ENCODE measurements around the gene SLC9A9. TPM values are rescaled to one million over a fixed set of nuclear protein-coding genes. Genes with fewer than 3 reads are reported as not detected.

SLC9A9 gene
- total RNA-seq, 1 donor from 2014 or later = 3.5 TPM

- no peak for DNase-seq (ENCODE audit: extremely low spot score, unreplicated experiment)
- Mint-ChIP-seq H3K4me1 (ENCODE audit: unreplicated experiment) (peaks cover 23% of the 10 kb centered on the region), H3K9me3 (ENCODE audit: unreplicated experiment) (no peaks in the 10 kb centered on the region), H3K27me3 (ENCODE audit: unreplicated experiment) (no peaks in the 10 kb centered on the region), H3K27ac (ENCODE audit: unreplicated experiment) (no peak overlapping the region), H3K4me3 (ENCODE audit: unreplicated experiment) (no peak overlapping the region), H3K36me3 (ENCODE audit: unreplicated experiment) (no peaks in the 10 kb centered on the region)
- TF ChIP-seq CTCF (IDR thresholded peaks at IDR 0.05) = no peak
These were observed 64.4 kb downstream of the SLC9A9 start for GRCh38 chr3:143783851-143784370.

GRCh38 chr3:143775459-143775858 lies 72.8 kb downstream of the SLC9A9 start:
- peaks cover 4% of the 10 kb centered on the region for H3K4me1 Mint-ChIP-seq (ENCODE audit: unreplicated experiment)
- no peak overlapping the region for H3K4me3 Mint-ChIP-seq (ENCODE audit: unreplicated experiment)
- TF ChIP-seq CTCF (IDR thresholded peaks at IDR 0.05) = peak; percentile 77
- no peak overlapping the region for H3K27ac Mint-ChIP-seq (ENCODE audit: unreplicated experiment)
- H3K27me3 Mint-ChIP-seq (ENCODE audit: unreplicated experiment) = peaks cover 5% of the 10 kb centered on the region
- no peak for DNase-seq (ENCODE audit: extremely low spot score, unreplicated experiment)
- no peaks in the 10 kb centered on the region for H3K36me3 Mint-ChIP-seq (ENCODE audit: unreplicated experiment)
- no peaks in the 10 kb centered on the region for H3K9me3 Mint-ChIP-seq (ENCODE audit: unreplicated experiment)

- DNase-seq (ENCODE audit: extremely low spot score, unreplicated experiment) = no peak
- peaks cover 14% of the 10 kb centered on the region for H3K27me3 Mint-ChIP-seq (ENCODE audit: unreplicated experiment)
- peaks cover 4% of the 10 kb centered on the region for H3K4me1 Mint-ChIP-seq (ENCODE audit: unreplicated experiment)
- no peak overlapping the region for H3K27ac Mint-ChIP-seq (ENCODE audit: unreplicated experiment)
- no peaks in the 10 kb centered on the region for H3K36me3 Mint-ChIP-seq (ENCODE audit: unreplicated experiment)
- no peak for TF ChIP-seq CTCF (IDR thresholded peaks at IDR 0.05)
- no peak overlapping the region for H3K4me3 Mint-ChIP-seq (ENCODE audit: unreplicated experiment)
- H3K9me3 Mint-ChIP-seq (ENCODE audit: unreplicated experiment) = no peaks in the 10 kb centered on the region
These were observed 76.3 kb downstream of the SLC9A9 start for GRCh38 chr3:143771939-143772338.

GRCh38 chr3:143771258-143771657 lies 77.0 kb downstream of the SLC9A9 start:
- no peak for DNase-seq (ENCODE audit: extremely low spot score, unreplicated experiment)
- H3K36me3 Mint-ChIP-seq (ENCODE audit: unreplicated experiment) = no peaks in the 10 kb centered on the region

GRCh38 chr3:143770391-143770790 lies 77.9 kb downstream of the SLC9A9 start:
- TF ChIP-seq CTCF (IDR thresholded peaks at IDR 0.05) = no peak
- DNase-seq (ENCODE audit: extremely low spot score, unreplicated experiment) = no peak
- H3K4me1 Mint-ChIP-seq (ENCODE audit: unreplicated experiment) = no peaks in the 10 kb centered on the region
- H3K4me3 Mint-ChIP-seq (ENCODE audit: unreplicated experiment) = no peak overlapping the region
- H3K36me3 Mint-ChIP-seq (ENCODE audit: unreplicated experiment) = no peaks in the 10 kb centered on the region
- peaks cover 17% of the 10 kb centered on the region for H3K27me3 Mint-ChIP-seq (ENCODE audit: unreplicated experiment)
- no peaks in the 10 kb centered on the region for H3K9me3 Mint-ChIP-seq (ENCODE audit: unreplicated experiment)
- H3K27ac Mint-ChIP-seq (ENCODE audit: unreplicated experiment) = no peak overlapping the region

More at GRCh38 chr3:143771258-143771657, 77.0 kb downstream of the SLC9A9 start:
- Mint-ChIP-seq H3K9me3 (ENCODE audit: unreplicated experiment) (no peaks in the 10 kb centered on the region), H3K4me1 (ENCODE audit: unreplicated experiment) (peaks cover 4% of the 10 kb centered on the region), H3K27ac (ENCODE audit: unreplicated experiment) (no peak overlapping the region), H3K4me3 (ENCODE audit: unreplicated experiment) (no peak overlapping the region), H3K27me3 (ENCODE audit: unreplicated experiment) (peaks cover 14% of the 10 kb centered on the region)
- TF ChIP-seq CTCF (IDR thresholded peaks at IDR 0.05) = no peak

Measured in osteocyte (in vitro differentiated cells).